ENCODE results near the gene GLIPR1. TPM values are rescaled to one million over a fixed set of nuclear protein-coding genes. Genes with fewer than 3 reads are reported as not detected.
A peak's percentile ranks its signal among the peaks of the same experiment; 100 is the strongest.

The GLIPR1 gene
- 1 to 10 TPM; 1.8 to 6.7 (median 4.4) TPM for total RNA-seq

- Histone ChIP-seq H3K9me3 (no peaks in the 10 kb centered on the region), H3K27ac (peak within 1 kb of the TSS; percentile 61), H3K4me1 (peaks cover 9% of the 10 kb centered on the region), H3K36me3 (no peaks in the 10 kb centered on the region), H3K4me3 (peak within 1 kb of the TSS; percentile 42), H3K27me3 (no peaks in the 10 kb centered on the region)
- 27% methylated on average over 8 of the region's 8 CpGs for WGBS
- DNase-seq (ENCODE audit: low spot score in 2 of 2), result peak; percentile 81 to 83
- TF ChIP-seq POLR2A (IDR thresholded peaks at IDR 0.05) (peak in 1 of 2 donors; percentile 36), EP300 (IDR thresholded peaks at IDR 0.05) (no peak), CTCF (IDR thresholded peaks at IDR 0.05) (no peak), POLR2AphosphoS5 (IDR thresholded peaks at IDR 0.05) (peak in 1 of 3 donors; percentile 40)
These were observed at the start of gene GLIPR1 for GRCh38 chr12:75480469-75480949. GLIPR1 (plus strand) TSS chr12:75480755; CDS start chr12:75480881, 126 bp downstream.

DNA sequence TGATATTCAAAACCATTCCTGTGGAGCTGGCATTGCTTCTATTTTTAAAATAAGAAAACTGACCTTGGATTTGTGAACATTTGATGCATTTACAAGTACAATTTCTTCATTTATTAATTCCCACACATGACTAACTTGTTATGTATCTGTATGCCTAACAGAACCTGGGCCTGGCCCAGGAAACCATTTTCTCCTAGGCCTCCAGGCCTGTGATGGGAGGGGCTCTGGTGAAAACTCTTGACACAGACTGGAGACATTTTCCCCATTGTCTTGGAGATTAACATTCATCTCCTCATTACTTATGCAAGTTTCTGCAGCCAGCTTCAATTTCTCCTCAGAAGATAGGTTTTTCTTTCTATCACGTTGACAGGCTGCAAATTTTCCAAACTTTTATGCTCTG is 47.6 kb upstream of the GLIPR1 start:
- Histone ChIP-seq H3K4me3 (no peak overlapping the region), H3K9me3 (peaks cover 9% of the 10 kb centered on the region), H3K4me1 (no peaks in the 10 kb centered on the region), H3K27ac (no peak overlapping the region), H3K27me3 (no peaks in the 10 kb centered on the region), H3K36me3 (no peaks in the 10 kb centered on the region)
- WGBS, result 58% methylated on average over 1 of the region's 1 CpG
- TF ChIP-seq CTCF (IDR thresholded peaks at IDR 0.05), result no peak
- no peak for TF ChIP-seq EP300 (IDR thresholded peaks at IDR 0.05)
- TF ChIP-seq POLR2A (IDR thresholded peaks at IDR 0.05), result no peak
- TF ChIP-seq POLR2AphosphoS5 (IDR thresholded peaks at IDR 0.05), result no peak
- no peak for DNase-seq (ENCODE audit: low spot score in 2 of 2)

DNA sequence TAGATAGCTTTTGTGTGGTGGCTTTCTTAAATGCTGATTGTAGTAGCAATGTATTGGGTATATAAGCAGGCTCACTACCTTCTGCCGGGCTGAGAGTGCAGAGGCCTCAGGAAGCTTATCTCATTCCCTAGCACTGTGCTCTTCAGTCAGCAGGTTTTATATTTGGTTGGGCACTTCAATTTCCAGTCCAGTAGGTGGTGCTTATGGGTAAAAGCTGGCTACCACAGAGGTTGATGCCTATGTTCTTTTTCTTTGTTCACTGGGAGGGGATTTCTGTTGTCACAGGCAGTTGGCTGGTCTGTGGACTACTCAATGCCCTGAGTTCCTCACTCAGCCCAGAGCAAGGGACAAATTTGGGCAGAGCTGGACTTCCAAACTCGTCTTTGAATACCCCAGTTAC is 43.0 kb upstream of the GLIPR1 start:
- H3K36me3 ChIP-seq, result no peaks in the 10 kb centered on the region
- H3K27me3 ChIP-seq, result no peaks in the 10 kb centered on the region
- H3K4me3 ChIP-seq, result no peak overlapping the region
- no peak for DNase-seq (ENCODE audit: low spot score in 2 of 2)
- 84% methylated on average over 2 of the region's 2 CpGs for WGBS
- TF ChIP-seq CTCF (IDR thresholded peaks at IDR 0.05), result no peak
- TF ChIP-seq POLR2A (IDR thresholded peaks at IDR 0.05), result no peak
- no peak for TF ChIP-seq EP300 (IDR thresholded peaks at IDR 0.05)
- TF ChIP-seq POLR2AphosphoS5 (IDR thresholded peaks at IDR 0.05), result no peak
- H3K27ac ChIP-seq, result no peak overlapping the region
- H3K9me3 ChIP-seq, result peaks cover 3% of the 10 kb centered on the region
- no peaks in the 10 kb centered on the region for H3K4me1 ChIP-seq

DNA sequence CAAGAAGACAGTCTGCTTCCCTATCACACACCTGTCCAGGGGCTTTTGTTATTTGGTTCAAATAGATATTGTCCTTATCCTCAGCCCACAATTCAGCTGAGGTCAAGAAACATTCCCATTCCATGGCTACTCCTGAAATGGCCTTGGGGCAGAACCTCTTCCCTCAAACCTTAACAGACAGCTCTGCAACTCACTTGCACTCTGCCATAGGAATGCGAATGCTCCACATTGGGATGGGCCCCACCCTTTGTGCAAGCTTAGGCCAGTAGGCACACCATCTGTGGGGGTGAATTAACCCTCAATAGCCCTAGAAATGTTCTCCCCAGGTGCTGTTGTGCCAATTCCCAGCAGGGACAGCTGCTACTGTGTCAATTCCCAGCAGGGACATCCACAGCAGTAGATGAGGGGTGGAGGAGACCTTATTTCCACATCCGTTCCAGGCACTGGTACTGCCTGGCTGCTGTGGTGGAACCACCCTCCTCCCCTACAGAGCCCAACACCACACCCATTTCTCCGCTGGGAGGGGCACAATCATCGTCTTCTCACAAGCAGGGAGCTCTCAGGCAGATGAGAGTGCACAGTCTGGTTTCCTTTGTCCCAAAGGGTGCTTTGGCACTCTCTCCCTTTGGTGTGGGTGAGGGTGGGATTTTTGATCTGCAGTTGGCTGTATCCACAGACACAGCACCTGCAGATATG is 42.3 kb upstream of the GLIPR1 start:
- H3K36me3 ChIP-seq, result no peaks in the 10 kb centered on the region
- no peaks in the 10 kb centered on the region for H3K4me1 ChIP-seq
- peaks cover 3% of the 10 kb centered on the region for H3K9me3 ChIP-seq
- TF ChIP-seq POLR2AphosphoS5 (IDR thresholded peaks at IDR 0.05), result no peak
- TF ChIP-seq EP300 (IDR thresholded peaks at IDR 0.05), result no peak
- no peak for TF ChIP-seq CTCF (IDR thresholded peaks at IDR 0.05)
- TF ChIP-seq POLR2A (IDR thresholded peaks at IDR 0.05), result no peak
- no peaks in the 10 kb centered on the region for H3K27me3 ChIP-seq
- H3K27ac ChIP-seq, result no peak overlapping the region
- H3K4me3 ChIP-seq, result no peak overlapping the region
- no peak for DNase-seq (ENCODE audit: low spot score in 2 of 2)
- WGBS, result 83% methylated on average over 4 of the region's 4 CpGs

- Histone ChIP-seq H3K4me1 (no peaks in the 10 kb centered on the region), H3K9me3 (peaks cover 3% of the 10 kb centered on the region), H3K27me3 (no peaks in the 10 kb centered on the region), H3K36me3 (no peaks in the 10 kb centered on the region), H3K27ac (no peak overlapping the region), H3K4me3 (no peak overlapping the region)
- DNase-seq (ENCODE audit: low spot score in 2 of 2), result no peak
- 95% methylated on average over 2 of the region's 2 CpGs for whole genome bisulfite sequencing
- TF ChIP-seq CTCF (IDR thresholded peaks at IDR 0.05), result no peak
These were observed 41.5 kb upstream of the GLIPR1 start for GRCh38 chr12:75439048-75439447.

All from suprapubic skin (tissue), 4 donors.